GM12892 (cell line): ENCODE data around the gene NACA.
A peak's percentile ranks its signal among the peaks of the same experiment; 100 is the strongest.
"Not testable (repeated sequence)": the region's sequence is repeated elsewhere in the genome, so short reads cannot be mapped to it uniquely, and the experiment has no call there.

Source experiments
- DNase-seq: peaks from one replicate; pipeline ENCODE4 v3.0.0; 2011; ENCODE audit not compliant: insufficient read length
- FAIRE-seq: peaks from 2 replicates; lab custom pipeline; 2011; peaks lifted over from hg19 to GRCh38; lab: Jason Lieb, UNC
- POLR2A ChIP-seq: IDR thresholded peaks from 2 replicates; pipeline ENCODE4 v1.6.1; 2011; ENCODE audit warnings: low read depth, low read length, control low read depth
- POLR2AphosphoS5 ChIP-seq: IDR thresholded peaks from 2 replicates; pipeline ENCODE4 v1.6.1; 2011; ENCODE audit warnings: low read depth, low read length, control low read depth
- TAF1 ChIP-seq: IDR thresholded peaks from 2 replicates; pipeline ENCODE4 v1.6.1; 2011; ENCODE audit warnings: low read depth, mild to moderate bottlenecking, control low read depth, low read length, borderline replicate concordance

NACA gene

GRCh38 chr12:56753566-56753965 is 28.5 kb upstream of the NACA start:
- FAIRE-seq: no peak
- no peak for DNase-seq
- no peak for TF ChIP-seq POLR2AphosphoS5
- TF ChIP-seq TAF1: no peak
- TF ChIP-seq POLR2A: no peak

- FAIRE-seq (peak; percentile 93), DNase-seq (peak; percentile 92)
- no peak for TF ChIP-seq TAF1
- peak; percentile 65 for TF ChIP-seq POLR2AphosphoS5
- peak; percentile 78 for TF ChIP-seq POLR2A
Observed at GRCh38 chr12:56751712-56752598, 26.9 kb upstream of the NACA start, which contains the start of gene PRIM1. Gene PRIM1 (minus strand): TSS chr12:56752323. CDS start chr12:56752298, 25 bp downstream.

- DNase-seq, FAIRE-seq: not testable (repeated sequence)
Observed at GRCh38 chr12:56750596-56750995, 25.5 kb upstream of the NACA start.

GRCh38 chr12:56749853-56750252 is 24.8 kb upstream of the NACA start:
- FAIRE-seq (peak; percentile 33), DNase-seq (no peak)
- TF ChIP-seq POLR2A: no peak
- no peak for TF ChIP-seq POLR2AphosphoS5
- no peak for TF ChIP-seq TAF1

- FAIRE-seq: no peak
Observed at GRCh38 chr12:56749359-56749758, 24.3 kb upstream of the NACA start.

GRCh38 chr12:56728139-56728861 is 3.2 kb upstream of the NACA start:
- no peak for FAIRE-seq

More at GRCh38 chr12:56749359-56749758, 24.3 kb upstream of the NACA start:
- no peak for DNase-seq
- no peak for TF ChIP-seq POLR2A

GRCh38 chr12:56726196-56726675 is 1.1 kb upstream of the NACA start:
- FAIRE-seq, DNase-seq: not testable (repeated sequence)

More at GRCh38 chr12:56728139-56728861, 3.2 kb upstream of the NACA start:
- DNase-seq: no peak
- TF ChIP-seq TAF1: no peak
- no peak for TF ChIP-seq POLR2AphosphoS5
- TF ChIP-seq POLR2A: no peak

- FAIRE-seq (no peak), DNase-seq (no peak)
- TF ChIP-seq POLR2AphosphoS5 (no peak), TAF1 (no peak), POLR2A (no peak)
Observed at GRCh38 chr12:56725723-56726102, 614 bp upstream of the NACA start.

- DNase-seq: no peak
- peak; percentile 5 for FAIRE-seq
- TF ChIP-seq POLR2AphosphoS5: no peak
- no peak for TF ChIP-seq TAF1
- no peak for TF ChIP-seq POLR2A
Observed at GRCh38 chr12:56724701-56724971, 463 bp downstream of the NACA start.

GRCh38 chr12:56723889-56724700 is 1.0 kb downstream of the NACA start:
- FAIRE-seq: no peak
- no peak for DNase-seq
- TF ChIP-seq POLR2A (no peak), POLR2AphosphoS5 (no peak), TAF1 (no peak)

GRCh38 chr12:56723352-56723751 is 1.7 kb downstream of the NACA start:
- DNase-seq (no peak), FAIRE-seq (no peak)
- TF ChIP-seq POLR2AphosphoS5: no peak
- no peak for TF ChIP-seq POLR2A
- no peak for TF ChIP-seq TAF1

- TF ChIP-seq TAF1 (no peak), POLR2AphosphoS5 (no peak), POLR2A (no peak)
- no peak for FAIRE-seq
- DNase-seq: no peak
Observed at GRCh38 chr12:56722832-56723231, 2.3 kb downstream of the NACA start.
